Duodenal mucosa (tissue), 2 donors: ENCODE results near the gene NAIF1.
"Not testable (repeated sequence)": the region's sequence is repeated elsewhere in the genome, so short reads cannot be mapped to it uniquely, and the experiment has no call there.

Source experiments
- H3K27ac ChIP-seq: one replicate; pipeline ENCODE4 v1.7.0; 2013; ENCODE audit warnings: low read depth, low read length
- H3K27me3 ChIP-seq, 2 donors: one replicate each; pipeline ENCODE4 v1.7.0; 2013; ENCODE audit warnings: low read length in 2 of 2, control low read depth in 1 of 2; ENCODE audit not compliant: insufficient read depth in 2 of 2, control insufficient read depth in 1 of 2
- H3K36me3 ChIP-seq, 2 donors: one replicate each; pipeline ENCODE4 v1.7.0; 2013; ENCODE audit warnings: low read length in 2 of 2, control low read depth in 1 of 2; ENCODE audit not compliant: insufficient read depth in 2 of 2, control insufficient read depth in 1 of 2
- H3K4me1 ChIP-seq, 2 donors: one replicate each; pipeline ENCODE4 v1.7.0; 2013; ENCODE audit warnings: low read length in 2 of 2, control low read depth in 1 of 2; ENCODE audit not compliant: insufficient read depth in 2 of 2, control insufficient read depth in 1 of 2
- H3K4me3 ChIP-seq, 2 donors: one replicate each; pipeline ENCODE4 v1.7.0; 2013; ENCODE audit warnings: low read length in 2 of 2, low read depth in 1 of 2
- H3K9ac ChIP-seq, 2 donors: one replicate each; pipeline ENCODE4 v1.7.0; 2013; ENCODE audit warnings: low read length in 2 of 2, low read depth in 1 of 2
- H3K9me3 ChIP-seq, 2 donors: one replicate each; pipeline ENCODE4 v1.7.0; 2013; ENCODE audit warnings: low read length in 2 of 2, control low read depth in 1 of 2; ENCODE audit not compliant: control insufficient read depth in 1 of 2

Gene NAIF1

DNA sequence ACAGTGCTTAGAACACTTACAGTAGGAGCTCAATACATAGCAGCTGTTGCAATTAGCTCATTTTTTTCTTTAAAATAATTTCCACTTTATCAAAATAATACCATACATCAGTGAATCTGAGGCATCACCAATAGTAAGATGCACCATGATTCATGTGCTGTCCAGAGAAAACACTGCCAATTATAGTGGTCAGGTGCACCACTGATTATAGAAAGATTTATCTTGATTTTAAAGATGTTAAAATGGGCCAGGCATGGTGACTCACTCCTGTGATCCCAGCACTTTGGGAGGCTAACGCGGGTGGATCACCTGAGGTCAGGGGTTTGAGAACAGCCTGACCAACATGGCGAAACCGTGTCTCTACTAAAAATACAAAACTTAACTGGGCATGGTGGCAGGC lies 39.4 kb downstream of the NAIF1 start:
- H3K9me3 ChIP-seq: no peaks in the 10 kb centered on the region
- no peak overlapping the region for H3K27ac ChIP-seq
- H3K9ac ChIP-seq: no peak overlapping the region
- no peaks in the 10 kb centered on the region for H3K36me3 ChIP-seq
- no peaks in the 10 kb centered on the region for H3K27me3 ChIP-seq
- H3K4me1 ChIP-seq: peaks cover 0 to 7% of the 10 kb centered on the region in 2 donors
- H3K4me3 ChIP-seq: no peak overlapping the region

DNA sequence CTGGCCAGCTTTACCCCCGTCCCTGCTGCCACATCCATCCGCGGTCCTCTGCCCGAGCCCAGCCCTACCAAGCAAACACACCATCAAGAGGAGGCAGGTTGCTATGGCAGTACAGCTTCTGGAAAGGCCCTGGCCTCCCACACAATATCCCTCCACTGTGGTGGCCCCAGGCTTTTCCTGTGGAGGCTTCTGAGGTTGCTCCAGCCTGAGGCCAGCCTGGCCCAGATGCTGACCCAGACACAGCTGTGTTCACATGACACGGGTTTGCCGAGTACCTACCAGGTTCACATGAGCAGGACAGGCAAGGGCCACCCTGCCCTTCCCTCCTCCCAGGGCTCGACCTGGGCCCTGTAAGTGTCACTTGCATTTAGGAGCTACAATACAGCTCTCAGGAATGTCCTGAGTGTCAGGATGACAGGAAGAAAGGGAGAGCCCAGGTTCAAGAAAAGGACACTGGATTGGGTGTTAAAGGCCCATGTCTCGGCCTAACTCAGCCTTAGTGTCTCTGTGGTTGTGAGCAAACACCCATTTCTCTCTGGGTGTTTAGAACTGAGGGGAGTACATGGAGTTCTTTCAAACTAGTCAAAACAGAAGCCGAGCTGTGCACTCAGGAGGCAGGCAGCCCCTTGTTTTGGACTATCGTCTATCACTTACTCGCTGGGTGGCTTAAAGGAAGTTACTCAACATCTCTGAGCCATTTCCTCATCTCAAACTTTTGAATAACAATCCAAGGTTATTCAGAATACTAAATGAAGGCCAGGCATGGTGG lies 40.2 kb downstream of the NAIF1 start:
- Histone ChIP-seq H3K9me3 (no peaks in the 10 kb centered on the region), H3K4me3 (no peak overlapping the region), H3K27me3 (no peaks in the 10 kb centered on the region), H3K4me1 (peaks cover 0 to 7% of the 10 kb centered on the region in 2 donors), H3K27ac (peak overlapping the region; percentile 46), H3K9ac (peak overlapping the region in 1 of 2 donors; percentile 4), H3K36me3 (no peaks in the 10 kb centered on the region)

DNA sequence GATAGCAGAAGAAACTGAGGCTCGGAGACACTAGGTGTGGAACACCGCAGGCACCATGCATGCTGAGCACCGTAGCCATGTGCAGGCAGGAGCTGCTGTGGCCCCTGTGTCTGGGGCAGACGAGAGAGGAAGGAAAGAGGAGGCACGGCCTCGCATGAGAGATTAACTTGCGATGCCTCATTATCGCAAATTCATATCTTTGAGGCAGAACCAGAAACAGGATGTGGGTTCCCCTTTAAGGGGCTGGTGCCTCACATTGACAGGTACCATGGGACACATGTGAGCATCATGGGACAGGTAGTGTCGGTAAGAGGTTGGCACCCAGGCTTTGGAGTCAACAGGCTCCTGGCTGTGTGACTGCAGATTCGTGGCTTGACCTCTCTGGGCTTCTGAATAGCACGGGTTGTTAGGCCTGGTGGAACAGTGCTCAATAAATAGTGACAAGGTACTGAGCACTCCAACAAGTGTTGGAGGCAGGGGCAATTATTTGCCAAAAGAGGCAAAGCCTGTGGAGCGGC lies 40.8 kb downstream of the NAIF1 start:
- Histone ChIP-seq H3K4me1 (peaks cover 0 to 7% of the 10 kb centered on the region in 2 donors), H3K36me3 (no peaks in the 10 kb centered on the region), H3K27me3 (no peaks in the 10 kb centered on the region), H3K4me3 (peak overlapping the region in 1 of 2 donors; percentile 7), H3K9me3 (no peaks in the 10 kb centered on the region), H3K27ac (peak overlapping the region; percentile 46), H3K9ac (peak overlapping the region in 1 of 2 donors; percentile 4)

DNA sequence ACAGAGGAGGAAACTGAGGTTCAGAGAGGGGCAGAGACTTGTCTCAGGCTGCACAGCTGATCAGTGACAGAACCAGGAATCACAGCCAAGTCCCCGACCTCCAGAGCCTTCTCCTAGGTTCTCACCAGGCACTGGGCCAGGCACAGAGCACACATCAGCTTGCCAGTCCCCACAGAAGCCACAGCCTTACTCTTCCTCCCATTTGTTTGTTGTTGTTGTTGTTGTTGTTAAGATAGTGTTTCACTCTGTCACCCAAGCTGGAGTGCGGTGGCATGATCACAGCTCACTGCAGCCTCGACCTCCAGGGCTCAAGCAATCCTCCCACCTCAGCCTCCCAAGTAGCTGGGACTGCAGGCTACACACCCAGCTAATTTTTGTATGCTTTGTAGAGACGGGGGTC lies 41.4 kb downstream of the NAIF1 start:
- no peaks in the 10 kb centered on the region for H3K27me3 ChIP-seq
- no peaks in the 10 kb centered on the region for H3K36me3 ChIP-seq
- no peak overlapping the region for H3K9ac ChIP-seq
- H3K4me1 ChIP-seq: peaks cover 0 to 11% of the 10 kb centered on the region in 2 donors
- peak overlapping the region in 1 of 2 donors; percentile 7 for H3K4me3 ChIP-seq
- H3K27ac ChIP-seq: no peak overlapping the region
- H3K9me3 ChIP-seq: no peaks in the 10 kb centered on the region

DNA sequence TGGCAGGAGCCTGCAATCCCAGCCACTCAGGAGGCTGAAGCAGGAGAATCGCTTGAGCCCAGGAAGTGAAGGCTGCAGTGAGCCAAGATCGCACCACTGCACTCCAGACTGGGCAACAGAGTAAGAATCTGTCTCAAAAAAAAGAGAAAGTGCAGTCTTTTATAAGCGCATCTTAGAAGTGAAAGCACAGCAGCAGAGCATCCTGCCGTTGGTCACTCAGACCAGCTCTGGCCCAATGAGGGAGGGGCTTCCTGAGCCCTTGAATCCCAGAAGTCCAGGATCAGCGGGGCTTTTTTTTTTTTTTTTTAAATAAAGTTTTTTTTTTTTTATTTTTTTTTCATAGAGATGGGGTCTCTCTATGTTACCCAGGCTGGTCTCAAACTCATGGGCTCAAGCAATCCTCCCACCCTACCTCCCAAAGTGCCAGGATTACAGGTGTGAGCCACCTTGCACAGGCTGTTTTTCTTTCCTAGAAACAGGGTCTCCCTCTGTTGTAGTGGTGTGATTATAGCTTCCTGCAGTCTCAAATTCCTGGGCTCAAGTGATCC lies 42.3 kb downstream of the NAIF1 start:
- Histone ChIP-seq H3K36me3 (no peaks in the 10 kb centered on the region), H3K9ac (no peak overlapping the region), H3K4me3 (no peak overlapping the region), H3K9me3 (no peaks in the 10 kb centered on the region), H3K27ac (no peak overlapping the region), H3K27me3 (no peaks in the 10 kb centered on the region), H3K4me1 (peaks cover 0 to 11% of the 10 kb centered on the region in 2 donors)

DNA sequence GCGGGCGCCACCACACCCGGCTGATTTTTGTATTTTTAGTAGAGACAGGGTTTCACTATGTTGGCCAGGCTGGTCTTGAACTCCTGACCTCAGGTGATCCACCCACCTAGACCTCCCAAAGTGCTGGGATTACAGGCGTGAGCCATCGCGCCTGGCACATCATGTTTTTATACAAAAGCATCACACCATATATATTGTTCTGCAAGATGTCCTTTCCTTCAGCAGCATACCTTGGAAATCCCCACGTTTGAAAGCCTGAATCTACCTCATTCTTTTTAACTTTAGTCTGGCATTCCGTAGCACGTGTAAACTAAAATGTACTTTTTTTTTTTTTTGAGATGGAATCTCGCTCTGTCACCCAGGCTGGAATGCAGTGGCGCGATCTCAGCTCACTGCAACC lies 43.4 kb downstream of the NAIF1 start:
- H3K27me3 ChIP-seq, H3K4me3 ChIP-seq, H3K27ac ChIP-seq, H3K36me3 ChIP-seq, H3K9me3 ChIP-seq, H3K9ac ChIP-seq: not testable (repeated sequence)
- peaks cover 0 to 11% of the 10 kb centered on the region in 2 donors for H3K4me1 ChIP-seq

DNA sequence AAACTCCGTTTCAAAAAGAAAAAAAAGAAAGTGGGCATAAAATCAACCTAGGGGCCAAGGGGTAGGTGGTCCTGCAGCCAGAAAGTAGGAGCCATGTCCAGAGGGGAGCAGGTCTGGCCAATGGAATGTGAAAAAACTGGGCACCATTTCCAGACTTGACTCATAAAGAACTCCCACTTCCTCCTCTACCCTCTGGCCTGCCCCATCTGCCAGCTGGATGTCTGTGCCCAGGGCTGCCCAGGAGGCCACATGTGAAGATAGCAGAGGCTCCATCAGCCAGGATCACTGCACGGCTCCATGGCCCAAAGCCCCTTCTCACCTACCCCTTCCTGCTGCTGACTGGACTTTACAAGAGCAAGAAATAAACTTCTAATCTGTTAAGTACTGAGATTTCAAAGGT lies 44.2 kb downstream of the NAIF1 start:
- Histone ChIP-seq H3K36me3 (no peaks in the 10 kb centered on the region), H3K27ac (no peak overlapping the region), H3K4me3 (no peak overlapping the region), H3K4me1 (peaks cover 2 to 11% of the 10 kb centered on the region in 2 donors), H3K9me3 (no peaks in the 10 kb centered on the region), H3K27me3 (no peaks in the 10 kb centered on the region), H3K9ac (no peak overlapping the region)

DNA sequence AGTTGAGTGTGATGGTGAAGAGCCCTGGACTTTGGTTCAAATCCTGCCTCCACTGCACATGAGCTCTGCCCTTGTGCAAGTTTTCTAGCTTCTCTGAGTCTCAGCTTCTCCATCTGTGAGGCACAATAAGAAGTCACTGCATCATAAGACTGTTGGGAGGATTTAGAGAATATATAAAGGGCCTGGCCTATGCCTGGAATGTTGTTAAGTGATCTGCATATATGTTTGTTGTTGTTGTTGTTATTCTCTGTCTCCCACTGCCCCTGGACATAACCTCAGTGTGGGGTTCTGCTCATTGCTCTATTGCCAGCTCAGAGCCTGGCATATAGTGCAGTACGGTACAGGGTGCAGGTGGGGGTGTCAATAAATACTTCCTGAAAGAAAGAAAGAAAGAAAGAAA lies 46.0 kb downstream of the NAIF1 start:
- Histone ChIP-seq H3K9me3 (no peaks in the 10 kb centered on the region), H3K9ac (no peak overlapping the region), H3K36me3 (no peaks in the 10 kb centered on the region), H3K4me3 (no peak overlapping the region), H3K27me3 (no peaks in the 10 kb centered on the region), H3K4me1 (peaks cover 5 to 12% of the 10 kb centered on the region in 2 donors), H3K27ac (no peak overlapping the region)

DNA sequence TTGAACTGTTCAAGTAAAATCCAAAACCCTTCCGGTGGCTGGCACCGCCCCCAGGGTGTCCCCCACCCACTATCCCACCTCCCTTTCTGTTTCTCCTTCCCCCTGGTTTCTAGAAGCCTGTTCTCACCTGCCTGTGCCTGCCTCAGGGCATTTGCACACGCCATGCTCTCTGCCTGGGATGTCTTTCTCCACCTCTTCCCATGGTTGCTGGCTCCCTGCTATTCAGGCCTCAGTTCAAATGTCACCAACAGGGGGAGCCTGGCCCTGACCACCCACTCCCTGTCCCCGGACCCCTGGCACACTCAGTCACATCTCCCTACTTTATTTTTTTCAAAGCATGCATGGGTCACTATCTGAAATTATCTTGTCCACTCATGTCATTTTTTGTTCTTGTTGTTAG lies 46.4 kb downstream of the NAIF1 start:
- H3K9ac ChIP-seq: no peak overlapping the region
- H3K27me3 ChIP-seq: no peaks in the 10 kb centered on the region
- H3K27ac ChIP-seq: no peak overlapping the region
- peaks cover 5 to 12% of the 10 kb centered on the region in 2 donors for H3K4me1 ChIP-seq
- no peaks in the 10 kb centered on the region for H3K36me3 ChIP-seq
- no peak overlapping the region for H3K4me3 ChIP-seq
- no peaks in the 10 kb centered on the region for H3K9me3 ChIP-seq

DNA sequence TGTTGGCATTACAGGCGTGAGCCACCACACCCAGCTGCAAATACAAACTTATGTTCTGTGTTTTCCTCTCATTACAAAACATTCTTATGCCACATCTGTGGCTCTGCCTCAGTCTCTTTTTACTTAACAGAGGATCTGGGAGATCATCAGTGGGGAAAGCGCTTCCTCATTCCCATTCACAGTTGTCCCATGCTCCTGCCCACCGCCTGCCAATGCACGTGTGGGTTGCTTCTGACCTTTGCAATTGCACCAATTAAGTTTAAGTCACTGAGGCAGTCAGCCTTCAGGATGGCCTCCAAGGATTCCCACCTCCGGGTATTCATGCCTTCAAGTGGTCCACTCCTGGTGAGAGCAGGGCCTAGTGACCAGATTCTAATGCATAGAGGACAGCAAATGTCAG lies 51.4 kb downstream of the NAIF1 start:
- Histone ChIP-seq H3K9ac (no peak overlapping the region), H3K27me3 (no peaks in the 10 kb centered on the region), H3K4me3 (no peak overlapping the region), H3K4me1 (peaks cover 13 to 14% of the 10 kb centered on the region in 2 donors), H3K9me3 (no peaks in the 10 kb centered on the region), H3K36me3 (no peaks in the 10 kb centered on the region), H3K27ac (no peak overlapping the region)
